GM18505 (cell line): ENCODE data around the gene PADI6.

Experiments
- ATAC-seq: cut with Tn5 transposase; IDR thresholded peaks from one replicate; pipeline ENCODE4 v1.9.1; 2021; ENCODE audit not compliant: unreplicated experiment
- POLR2A ChIP-seq: IDR thresholded peaks from 4 replicates; pipeline ENCODE4 v1.6.1; 2011; ENCODE audit warnings: borderline replicate concordance; ENCODE audit not compliant: insufficient read depth, insufficient read length; ENCODE audit errors: extremely low read depth

The PADI6 gene

GRCh38 chr1:17425806-17426600, 54.0 kb downstream of the PADI6 start:
- ATAC-seq: no peak
- no peak for TF ChIP-seq POLR2A

- no peak for TF ChIP-seq POLR2A
- no peak for ATAC-seq
Measured at GRCh38 chr1:17427696-17428660, 56.0 kb downstream of the PADI6 start.

GRCh38 chr1:17429183-17429582, 57.2 kb downstream of the PADI6 start:
- ATAC-seq: no peak

GRCh38 chr1:17432412-17432811, 60.4 kb downstream of the PADI6 start:
- TF ChIP-seq POLR2A: no peak
- no peak for ATAC-seq

More at GRCh38 chr1:17429183-17429582, 57.2 kb downstream of the PADI6 start:
- TF ChIP-seq POLR2A: no peak

- TF ChIP-seq POLR2A: no peak
Measured at GRCh38 chr1:17433261-17433660, 61.3 kb downstream of the PADI6 start.

GRCh38 chr1:17434016-17434415, 62.0 kb downstream of the PADI6 start:
- TF ChIP-seq POLR2A: no peak
- ATAC-seq: no peak

More at GRCh38 chr1:17433261-17433660, 61.3 kb downstream of the PADI6 start:
- no peak for ATAC-seq

GRCh38 chr1:17434601-17435000, 62.6 kb downstream of the PADI6 start:
- no peak for ATAC-seq
- TF ChIP-seq POLR2A: no peak

GRCh38 chr1:17436380-17437174, 64.6 kb downstream of the PADI6 start:
- no peak for TF ChIP-seq POLR2A
- no peak for ATAC-seq

GRCh38 chr1:17437260-17437579, 65.2 kb downstream of the PADI6 start:
- no peak for TF ChIP-seq POLR2A
- no peak for ATAC-seq

GRCh38 chr1:17437580-17438317, 65.8 kb downstream of the PADI6 start:
- TF ChIP-seq POLR2A: peak; percentile 48
- peak; percentile 37 for ATAC-seq

- ATAC-seq: peak; percentile 36
- peak; percentile 56 for TF ChIP-seq POLR2A
Measured at GRCh38 chr1:17438318-17439249, 66.6 kb downstream of the PADI6 start.
